Measurements from ENCODE around the gene PDE5A. TPM values are rescaled to one million over a fixed set of nuclear protein-coding genes. Genes with fewer than 3 reads are reported as not detected.

The PDE5A gene
- total RNA-seq, 1 donor from 2014 or later: 21.2 TPM

GRCh38 chr4:119525771-119526712, 102.6 kb downstream of the PDE5A start:
- DNase-seq (ENCODE audit: low spot score in 2 of 2): no peak
- FAIRE-seq: no peak

GRCh38 chr4:119525005-119525749, 103.4 kb downstream of the PDE5A start:
- FAIRE-seq: no peak

GRCh38 chr4:119523399-119523798, 105.2 kb downstream of the PDE5A start:
- no peak for DNase-seq (ENCODE audit: low spot score in 2 of 2)

More at GRCh38 chr4:119525005-119525749, 103.4 kb downstream of the PDE5A start:
- no peak for DNase-seq (ENCODE audit: low spot score in 2 of 2)

GRCh38 chr4:119521268-119521667, 107.3 kb downstream of the PDE5A start:
- FAIRE-seq (no peak), DNase-seq (ENCODE audit: low spot score in 2 of 2) (no peak)

More at GRCh38 chr4:119523399-119523798, 105.2 kb downstream of the PDE5A start:
- no peak for FAIRE-seq

- no peak for DNase-seq (ENCODE audit: low spot score in 2 of 2)
Measured at GRCh38 chr4:119518915-119519410, 109.6 kb downstream of the PDE5A start.

GRCh38 chr4:119518230-119518892, 110.2 kb downstream of the PDE5A start:
- FAIRE-seq: peak; percentile 21
- no peak for DNase-seq (ENCODE audit: low spot score in 2 of 2)

More at GRCh38 chr4:119518915-119519410, 109.6 kb downstream of the PDE5A start:
- FAIRE-seq: no peak

- FAIRE-seq (no peak), DNase-seq (ENCODE audit: low spot score in 2 of 2) (no peak)
Measured at GRCh38 chr4:119517361-119518229, 111.0 kb downstream of the PDE5A start.

- no peak for FAIRE-seq
- no peak for DNase-seq (ENCODE audit: low spot score in 2 of 2)
Measured at GRCh38 chr4:119512398-119512797, 116.2 kb downstream of the PDE5A start.

GRCh38 chr4:119510395-119511149, 118.0 kb downstream of the PDE5A start:
- no peak for FAIRE-seq
- DNase-seq (ENCODE audit: low spot score in 2 of 2): no peak

- DNase-seq (ENCODE audit: low spot score in 2 of 2) (no peak), FAIRE-seq (no peak)
Measured at GRCh38 chr4:119508281-119508680, 120.3 kb downstream of the PDE5A start.

GRCh38 chr4:119506806-119507205, 121.8 kb downstream of the PDE5A start:
- DNase-seq (ENCODE audit: low spot score in 2 of 2) (no peak), FAIRE-seq (no peak)

- FAIRE-seq (no peak), DNase-seq (ENCODE audit: low spot score in 2 of 2) (no peak)
Measured at GRCh38 chr4:119504616-119505015, 124.0 kb downstream of the PDE5A start.

GRCh38 chr4:119501740-119502139, 126.9 kb downstream of the PDE5A start:
- DNase-seq (ENCODE audit: low spot score in 2 of 2) (no peak), FAIRE-seq (no peak)

- DNase-seq (ENCODE audit: low spot score in 2 of 2) (peak in 1 of 2 donors; percentile 1), FAIRE-seq (no peak)
Measured at GRCh38 chr4:119498527-119498926, 130.1 kb downstream of the PDE5A start.

- no peak for FAIRE-seq
- DNase-seq (ENCODE audit: low spot score in 2 of 2): no peak
Measured at GRCh38 chr4:119493886-119494285, 134.7 kb downstream of the PDE5A start.

- DNase-seq (ENCODE audit: low spot score in 2 of 2) (no peak), FAIRE-seq (peak; percentile 21)
Measured at GRCh38 chr4:119493419-119493818, 135.2 kb downstream of the PDE5A start.

- DNase-seq (ENCODE audit: low spot score in 2 of 2) (no peak), FAIRE-seq (no peak)
Measured at GRCh38 chr4:119490335-119490734, 138.3 kb downstream of the PDE5A start.

- FAIRE-seq (no peak), DNase-seq (ENCODE audit: low spot score in 2 of 2) (no peak)
Measured at GRCh38 chr4:119489305-119489704, 139.3 kb downstream of the PDE5A start.

- FAIRE-seq: no peak
Measured at GRCh38 chr4:119480331-119480730, 148.3 kb downstream of the PDE5A start.

More at GRCh38 chr4:119480331-119480730, 148.3 kb downstream of the PDE5A start:
- no peak for DNase-seq (ENCODE audit: low spot score in 2 of 2)

Data from frontal cortex (tissue), 4 donors.